BLaER1 (cell line): Measurements from ENCODE around the gene USP31.
"Not testable (repeated sequence)": the region's sequence is repeated elsewhere in the genome, so short reads cannot be mapped to it uniquely, and the experiment has no call there.

Source experiments
- H3K27ac ChIP-seq: shearing (Covaris generic); formaldehyde crosslinking; 2 replicates; pipeline ENCODE4 v1.8.1; 2022
- H3K27me3 ChIP-seq: shearing (Covaris generic); formaldehyde crosslinking; 2 replicates; pipeline ENCODE4 v1.8.1; 2022
- H3K36me3 ChIP-seq: shearing (Covaris generic); formaldehyde crosslinking; 2 replicates; pipeline ENCODE4 v1.8.1; 2022
- H3K4me1 ChIP-seq: shearing (Covaris generic); formaldehyde crosslinking; 2 replicates; pipeline ENCODE4 v1.8.1; 2022
- H3K4me2 ChIP-seq: shearing (Covaris generic); formaldehyde crosslinking; 2 replicates; pipeline ENCODE4 v1.8.1; 2022
- H3K4me3 ChIP-seq: shearing (Covaris generic); formaldehyde crosslinking; 2 replicates; pipeline ENCODE4 v1.8.1; 2022
- H3K9ac ChIP-seq: shearing (Covaris generic); formaldehyde crosslinking; 2 replicates; pipeline ENCODE4 v1.8.1; 2022
- H3K9me3 ChIP-seq: shearing (Covaris generic); formaldehyde crosslinking; 2 replicates; pipeline ENCODE4 v1.8.1; 2022
- H4K20me1 ChIP-seq: shearing (Covaris generic); formaldehyde crosslinking; 2 replicates; pipeline ENCODE4 v1.8.1; 2022
- Cebpa-rat ChIP-seq: shearing (Covaris generic); IDR thresholded peaks from 2 replicates; pipeline ENCODE4 v1.8.1; 2022

Gene USP31

GRCh38 chr16:23148166-23148512 lies 1.1 kb downstream of the USP31 start:
- peak overlapping the region; percentile 88 for H3K4me3 ChIP-seq
- H4K20me1 ChIP-seq = peaks cover 45% of the 10 kb centered on the region
- no peaks in the 10 kb centered on the region for H3K9me3 ChIP-seq
- peak overlapping the region; percentile 75; the same call in 1 of the 2 replicates for H3K27ac ChIP-seq
- H3K36me3 ChIP-seq = no peaks in the 10 kb centered on the region
- no peak for TF ChIP-seq Cebpa-rat
- H3K27me3 ChIP-seq = no peaks in the 10 kb centered on the region
- H3K4me1 ChIP-seq = peaks cover 46% of the 10 kb centered on the region
- peak overlapping the region; percentile 83 for H3K9ac ChIP-seq
- peak overlapping the region; percentile 94 for H3K4me2 ChIP-seq

- Histone ChIP-seq H3K4me1 (peaks cover 46% of the 10 kb centered on the region), H3K4me3 (no peak overlapping the region), H3K4me2 (peak overlapping the region; percentile 94)
These were observed 1.6 kb downstream of the USP31 start for GRCh38 chr16:23147666-23148065.

GRCh38 chr16:23146877-23147601 lies 2.2 kb downstream of the USP31 start:
- peak overlapping the region; percentile 94 for H3K4me2 ChIP-seq
- no peaks in the 10 kb centered on the region for H3K9me3 ChIP-seq
- H3K4me3 ChIP-seq = no peak overlapping the region

More at GRCh38 chr16:23147666-23148065, 1.6 kb downstream of the USP31 start:
- no peaks in the 10 kb centered on the region for H3K9me3 ChIP-seq
- H3K36me3 ChIP-seq = no peaks in the 10 kb centered on the region
- no peaks in the 10 kb centered on the region for H3K27me3 ChIP-seq
- peaks cover 50% of the 10 kb centered on the region for H4K20me1 ChIP-seq
- H3K27ac ChIP-seq = no peak overlapping the region
- H3K9ac ChIP-seq = peak overlapping the region; percentile 83; the same call in 1 of the 2 replicates
- no peak for TF ChIP-seq Cebpa-rat

GRCh38 chr16:23145608-23146007 lies 3.6 kb downstream of the USP31 start:
- H3K4me3 ChIP-seq = no peak overlapping the region
- H3K27me3 ChIP-seq = no peaks in the 10 kb centered on the region
- H3K9me3 ChIP-seq = no peaks in the 10 kb centered on the region
- H3K4me1 ChIP-seq = peaks cover 46% of the 10 kb centered on the region
- no peak overlapping the region for H3K9ac ChIP-seq
- H4K20me1 ChIP-seq = peaks cover 70% of the 10 kb centered on the region
- H3K4me2 ChIP-seq = peak overlapping the region; percentile 44
- no peak overlapping the region for H3K27ac ChIP-seq
- no peak for TF ChIP-seq Cebpa-rat
- no peaks in the 10 kb centered on the region for H3K36me3 ChIP-seq

More at GRCh38 chr16:23146877-23147601, 2.2 kb downstream of the USP31 start:
- no peak for TF ChIP-seq Cebpa-rat
- Histone ChIP-seq H3K36me3 (no peaks in the 10 kb centered on the region), H3K27me3 (no peaks in the 10 kb centered on the region), H3K27ac (no peak overlapping the region), H3K9ac (no peak overlapping the region), H3K4me1 (peaks cover 46% of the 10 kb centered on the region), H4K20me1 (peaks cover 56% of the 10 kb centered on the region)

GRCh38 chr16:23145186-23145585 lies 4.1 kb downstream of the USP31 start:
- Histone ChIP-seq H3K4me1 (peaks cover 46% of the 10 kb centered on the region), H3K9me3 (no peaks in the 10 kb centered on the region), H3K27ac (no peak overlapping the region), H4K20me1 (peaks cover 75% of the 10 kb centered on the region), H3K4me2 (peak overlapping the region; percentile 44), H3K27me3 (no peaks in the 10 kb centered on the region), H3K9ac (no peak overlapping the region), H3K4me3 (no peak overlapping the region), H3K36me3 (no peaks in the 10 kb centered on the region)
- no peak for TF ChIP-seq Cebpa-rat

GRCh38 chr16:23144393-23144792 lies 4.9 kb downstream of the USP31 start:
- H3K4me3 ChIP-seq, H3K4me2 ChIP-seq, H3K9me3 ChIP-seq, H3K27me3 ChIP-seq, H3K36me3 ChIP-seq, H3K9ac ChIP-seq, H3K27ac ChIP-seq: not testable (repeated sequence)
- Histone ChIP-seq H3K4me1 (peaks cover 40% of the 10 kb centered on the region), H4K20me1 (peaks cover 83% of the 10 kb centered on the region)

- Histone ChIP-seq H3K36me3 (no peaks in the 10 kb centered on the region), H3K27ac (no peak overlapping the region), H3K4me3 (no peak overlapping the region), H4K20me1 (peaks cover 83% of the 10 kb centered on the region), H3K27me3 (no peaks in the 10 kb centered on the region), H3K9me3 (peaks cover 11% of the 10 kb centered on the region), H3K4me1 (peaks cover 40% of the 10 kb centered on the region), H3K4me2 (no peak overlapping the region), H3K9ac (no peak overlapping the region)
- TF ChIP-seq Cebpa-rat = no peak
These were observed 5.9 kb downstream of the USP31 start for GRCh38 chr16:23143391-23143790.

GRCh38 chr16:23141959-23142740 lies 7.1 kb downstream of the USP31 start:
- Histone ChIP-seq H3K4me3 (no peak overlapping the region), H3K9ac (no peak overlapping the region; the same call in 1 of the 2 replicates), H3K36me3 (no peaks in the 10 kb centered on the region), H3K4me1 (peaks cover 27% of the 10 kb centered on the region), H3K27me3 (no peaks in the 10 kb centered on the region), H3K27ac (no peak overlapping the region), H3K9me3 (peaks cover 19% of the 10 kb centered on the region), H3K4me2 (no peak overlapping the region), H4K20me1 (peaks cover 77% of the 10 kb centered on the region)
- TF ChIP-seq Cebpa-rat = no peak

- Histone ChIP-seq H3K4me1 (peaks cover 25% of the 10 kb centered on the region), H4K20me1 (peaks cover 71% of the 10 kb centered on the region), H3K4me3 (no peak overlapping the region), H3K27me3 (no peaks in the 10 kb centered on the region), H3K4me2 (no peak overlapping the region), H3K27ac (no peak overlapping the region), H3K36me3 (0 out of 2 replicates have a peak, but pooled peaks cover 3% of the 10 kb centered on the region), H3K9me3 (peaks cover 26% of the 10 kb centered on the region), H3K9ac (no peak overlapping the region)
- no peak for TF ChIP-seq Cebpa-rat
These were observed 7.8 kb downstream of the USP31 start for GRCh38 chr16:23141500-23141899.

GRCh38 chr16:23141033-23141432 lies 8.2 kb downstream of the USP31 start:
- Histone ChIP-seq H3K4me1 (peaks cover 23% of the 10 kb centered on the region), H3K36me3 (0 out of 2 replicates have a peak, but pooled peaks cover 3% of the 10 kb centered on the region), H3K27me3 (no peaks in the 10 kb centered on the region), H3K27ac (no peak overlapping the region), H3K4me2 (no peak overlapping the region), H3K9me3 (peaks cover 30% of the 10 kb centered on the region), H4K20me1 (peaks cover 66% of the 10 kb centered on the region), H3K4me3 (no peak overlapping the region), H3K9ac (no peak overlapping the region)
- TF ChIP-seq Cebpa-rat = no peak
